Measurements from ENCODE around the gene BICDL2.

DNA sequence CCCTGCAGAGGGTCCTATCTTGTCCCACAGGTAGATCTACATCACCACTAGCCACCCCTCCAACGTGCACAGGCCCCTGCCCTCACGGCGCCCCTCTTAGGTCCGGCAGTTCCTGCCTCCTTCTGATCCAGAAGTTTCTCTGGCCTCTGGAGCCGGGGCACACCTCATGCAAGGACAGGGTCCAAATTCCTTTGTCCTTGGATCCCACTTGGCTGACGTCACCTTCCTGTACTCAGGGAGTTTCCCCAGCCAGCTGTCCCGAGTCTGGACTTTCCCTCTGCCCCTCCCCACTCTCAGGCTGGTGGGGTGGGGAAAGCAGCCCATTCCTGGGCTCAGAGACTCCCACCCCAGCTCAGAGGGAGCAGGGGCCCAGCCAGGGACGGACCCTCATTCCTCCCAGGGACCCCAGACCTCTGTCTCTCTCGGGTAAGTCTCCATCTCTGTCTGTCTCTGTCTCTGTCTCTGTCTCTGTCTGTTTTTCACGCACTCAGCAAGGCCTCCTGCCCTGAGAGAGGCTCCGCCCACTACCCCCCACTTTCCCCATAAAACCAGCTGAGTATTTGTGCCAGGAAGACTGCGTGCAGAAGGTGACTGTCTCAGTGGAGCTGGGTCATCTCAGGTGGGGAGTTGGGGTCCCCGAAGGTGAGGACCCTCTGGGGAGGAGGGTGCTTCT is 28.5 kb upstream of the BICDL2 start, which contains the start of gene IL32:
- TF ChIP-seq EP300 (IDR thresholded peaks at IDR 0.05) (peak in 1 of 4 donors; percentile 24), POLR2A (IDR thresholded peaks at IDR 0.05) (no peak), CTCF (IDR thresholded peaks at IDR 0.05) (no peak)
